Renal pelvis (tissue), 4 donors: ENCODE results near the gene ACP5. TPM values are rescaled to one million over a fixed set of nuclear protein-coding genes. Genes with fewer than 3 reads are reported as not detected.
A peak's percentile ranks its signal among the peaks of the same experiment; 100 is the strongest.

Experiments
- DNase-seq: peaks from one replicate; pipeline ENCODE4 v3.0.0-alpha.2; 2013
- polyA plus RNA-seq, 3 donors: library from polyadenylated mRNA; unstranded; fragments of 120-200 nt; gene quantifications; one replicate each; pipeline ENCODE4 v1.2.1, GENCODE V29; 2013; ENCODE audit not compliant: insufficient read length in 3 of 3

The ACP5 gene
- polyA plus RNA-seq, 3 donors = 12.8 to 14.9 (median 13.4) TPM

DNA sequence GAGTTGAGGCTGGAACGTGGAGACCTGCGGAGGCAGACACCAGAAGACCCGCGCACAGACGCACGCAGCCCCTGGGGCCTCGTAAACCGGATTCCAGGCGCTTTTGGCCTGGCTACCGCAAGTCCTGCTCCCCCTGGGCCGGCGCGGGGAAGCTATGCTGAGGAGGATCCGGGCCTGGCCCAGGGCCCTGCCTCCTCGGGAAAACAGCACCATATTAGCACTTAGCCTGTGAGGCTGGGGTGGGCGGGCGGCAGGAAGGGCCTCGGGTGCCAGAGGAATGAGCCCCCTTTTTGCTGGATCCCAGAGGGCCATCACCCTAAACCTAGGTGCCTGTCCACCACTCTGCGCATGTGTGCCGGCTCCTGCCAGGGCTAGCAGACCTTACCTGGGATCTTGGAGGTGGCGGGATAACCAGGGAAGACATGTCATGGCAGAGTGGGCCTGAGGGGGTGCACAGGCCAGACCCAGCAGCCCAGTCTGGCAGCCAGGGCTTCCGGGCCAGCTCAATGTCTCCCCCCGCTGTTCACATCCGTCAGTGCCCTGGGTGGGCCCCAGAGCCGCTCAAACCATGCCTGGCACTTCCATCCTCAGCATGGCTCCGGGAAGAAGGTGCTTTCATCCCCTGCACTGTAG is 25.7 kb downstream of the ACP5 start:
- no peak for DNase-seq

DNA sequence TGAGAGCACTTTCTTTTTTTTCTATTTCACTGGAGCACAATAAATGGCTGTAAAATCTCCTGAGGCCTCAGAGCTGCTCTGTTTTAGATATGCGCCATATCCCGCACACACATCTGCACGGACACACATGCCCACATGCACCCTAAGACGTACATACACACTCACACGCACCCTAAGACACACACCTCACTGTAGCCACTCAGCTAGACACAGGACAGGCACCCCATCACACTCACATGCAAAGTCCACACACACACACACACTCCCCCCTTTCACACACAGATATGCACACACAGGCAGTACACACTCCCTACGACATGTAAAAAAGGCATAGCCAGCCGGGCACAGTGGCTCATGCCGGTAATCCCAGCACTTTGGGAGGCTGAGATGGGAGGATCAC is 27.2 kb downstream of the ACP5 start:
- DNase-seq = no peak

DNA sequence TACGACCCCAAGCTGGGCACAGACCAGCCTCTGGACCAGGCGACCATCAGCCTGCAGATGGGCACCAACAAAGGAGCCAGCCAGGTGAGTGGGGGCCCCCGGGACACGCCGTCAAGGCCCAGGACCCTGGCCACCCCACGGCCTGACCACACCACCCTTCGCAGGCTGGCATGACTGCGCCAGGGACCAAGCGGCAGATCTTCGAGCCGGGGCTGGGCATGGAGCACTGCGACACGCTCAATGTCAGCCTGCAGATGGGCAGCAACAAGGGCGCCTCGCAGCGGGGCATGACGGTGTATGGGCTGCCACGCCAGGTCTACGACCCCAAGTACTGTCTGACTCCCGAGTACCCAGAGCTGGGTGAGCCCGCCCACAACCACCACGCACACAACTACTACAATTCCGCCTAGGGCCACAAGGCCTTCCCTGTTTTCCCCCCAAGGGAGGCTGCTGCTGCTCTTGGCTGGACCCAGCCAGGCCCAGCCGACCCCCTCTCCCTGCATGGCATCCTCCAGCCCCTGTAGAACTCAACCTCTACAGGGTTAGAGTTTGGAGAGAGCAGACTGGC is 28.0 kb downstream of the ACP5 start:
- DNase-seq = no peak

DNA sequence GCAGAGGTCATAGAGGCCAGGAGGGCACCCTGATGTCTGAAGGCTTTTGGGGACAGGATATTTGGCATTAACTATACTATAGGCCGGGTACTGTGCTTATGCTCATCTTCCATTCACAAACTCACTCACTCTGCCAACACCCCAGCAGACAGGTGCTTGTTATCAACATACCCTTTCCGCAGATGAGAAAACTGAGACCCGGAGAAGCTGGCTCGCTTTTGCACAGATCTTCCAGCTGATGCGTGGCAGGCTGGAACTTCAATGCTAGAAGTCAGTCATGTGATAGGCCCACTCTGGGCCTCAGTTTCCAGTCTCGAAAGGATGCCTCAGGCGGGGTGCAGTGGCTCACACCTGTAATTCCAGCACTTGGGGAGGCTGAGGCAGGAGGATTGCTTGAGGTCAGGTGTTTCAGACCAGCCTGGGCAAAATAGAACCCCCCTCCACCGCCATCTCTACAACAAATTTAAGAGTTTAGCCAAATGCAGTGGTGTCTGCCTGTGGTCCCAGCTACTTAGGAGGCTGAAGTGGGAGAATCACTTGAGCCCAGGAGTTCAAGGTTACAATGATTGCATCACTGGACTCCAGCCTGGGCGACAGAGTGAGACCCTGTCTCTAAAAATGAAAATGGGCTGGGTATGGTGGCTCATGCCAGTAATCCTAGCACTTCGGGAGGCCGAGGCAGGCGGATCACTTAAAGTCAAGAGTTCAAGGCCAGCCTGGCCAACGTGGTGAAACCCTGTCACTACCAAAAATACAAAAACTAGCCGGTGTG is 29.3 kb downstream of the ACP5 start:
- no peak for DNase-seq

DNA sequence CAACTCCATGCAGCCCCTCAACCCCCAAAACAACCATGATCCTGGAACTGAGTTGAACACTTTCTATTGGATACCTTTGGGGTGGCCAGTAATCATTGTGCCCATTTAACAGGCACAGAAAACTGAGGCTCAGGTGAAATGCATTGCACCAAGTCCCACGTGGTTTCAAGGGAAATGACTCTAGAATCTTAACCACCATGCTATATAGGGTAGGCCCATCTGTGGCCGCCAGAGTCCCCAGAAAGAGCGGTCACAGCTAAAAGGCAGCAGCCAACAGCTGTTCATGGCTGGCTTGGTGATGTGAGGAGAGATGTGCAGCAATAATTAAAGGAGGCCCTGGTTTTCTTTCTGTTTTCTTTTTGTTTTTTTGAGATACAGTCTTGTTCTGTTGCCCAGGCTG is 36.2 kb downstream of the ACP5 start:
- no peak for DNase-seq

DNA sequence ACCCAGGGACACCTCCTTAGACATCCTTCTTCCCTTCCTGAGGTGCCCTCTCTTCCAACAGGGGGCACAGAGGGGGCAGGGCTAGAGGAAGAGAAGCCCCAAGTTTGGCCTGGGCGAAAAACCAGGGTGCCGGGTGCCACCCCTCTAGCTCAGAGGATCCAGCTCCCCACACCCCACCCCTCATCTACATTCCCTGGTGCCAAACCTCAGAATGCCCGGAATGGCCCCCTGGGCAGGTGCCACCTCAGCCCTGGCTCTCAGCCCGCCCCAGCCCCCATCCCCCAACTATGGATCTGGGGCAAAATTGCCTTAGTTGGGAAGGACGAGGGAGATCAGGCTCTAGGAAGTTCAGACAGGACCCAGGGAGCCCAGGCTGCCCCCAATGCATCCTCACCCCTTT is 36.8 kb downstream of the ACP5 start:
- DNase-seq = no peak

DNA sequence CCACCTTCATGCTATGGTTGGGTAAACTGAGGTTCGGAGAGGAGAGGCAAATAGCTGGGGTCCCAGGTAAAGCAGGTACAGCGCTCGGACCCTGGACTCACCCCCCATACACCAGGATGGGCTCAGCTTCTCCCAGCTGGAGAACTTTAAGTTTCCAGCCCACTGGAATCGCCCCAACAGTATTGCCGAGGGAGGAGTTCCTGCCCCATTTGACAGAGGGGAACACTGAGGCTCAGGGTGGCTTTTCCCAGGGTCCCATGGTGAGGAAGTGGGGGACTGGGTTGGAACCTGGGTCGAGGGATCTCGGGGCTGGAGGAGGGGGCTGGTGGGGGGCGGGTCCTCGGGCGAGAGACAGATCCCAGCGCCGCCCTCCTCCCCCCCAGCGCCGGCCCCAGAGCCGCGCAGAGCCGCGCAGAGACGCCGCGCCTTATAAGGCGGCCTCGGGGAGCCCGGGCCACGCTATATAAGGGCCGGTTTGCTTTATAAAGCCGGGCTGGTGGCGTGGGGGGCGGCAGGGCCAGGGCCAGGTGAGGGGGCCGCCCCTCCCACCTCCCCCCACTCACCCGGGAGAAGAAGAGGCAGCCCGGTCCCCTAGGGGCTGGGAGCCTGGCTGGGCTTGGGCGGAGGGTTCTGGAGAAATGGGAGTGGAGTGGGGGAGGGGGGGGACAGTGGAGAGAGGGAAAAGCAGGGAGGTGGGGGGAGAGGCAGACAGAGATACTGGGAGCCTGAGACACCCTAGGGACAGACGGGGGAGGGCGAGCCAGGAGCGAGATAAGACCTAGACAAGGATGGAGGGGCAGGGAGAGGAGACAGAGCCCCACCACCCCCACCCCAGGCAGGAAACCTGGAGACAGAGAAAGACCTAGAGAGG is 37.7 kb downstream of the ACP5 start:
- no peak for DNase-seq

DNA sequence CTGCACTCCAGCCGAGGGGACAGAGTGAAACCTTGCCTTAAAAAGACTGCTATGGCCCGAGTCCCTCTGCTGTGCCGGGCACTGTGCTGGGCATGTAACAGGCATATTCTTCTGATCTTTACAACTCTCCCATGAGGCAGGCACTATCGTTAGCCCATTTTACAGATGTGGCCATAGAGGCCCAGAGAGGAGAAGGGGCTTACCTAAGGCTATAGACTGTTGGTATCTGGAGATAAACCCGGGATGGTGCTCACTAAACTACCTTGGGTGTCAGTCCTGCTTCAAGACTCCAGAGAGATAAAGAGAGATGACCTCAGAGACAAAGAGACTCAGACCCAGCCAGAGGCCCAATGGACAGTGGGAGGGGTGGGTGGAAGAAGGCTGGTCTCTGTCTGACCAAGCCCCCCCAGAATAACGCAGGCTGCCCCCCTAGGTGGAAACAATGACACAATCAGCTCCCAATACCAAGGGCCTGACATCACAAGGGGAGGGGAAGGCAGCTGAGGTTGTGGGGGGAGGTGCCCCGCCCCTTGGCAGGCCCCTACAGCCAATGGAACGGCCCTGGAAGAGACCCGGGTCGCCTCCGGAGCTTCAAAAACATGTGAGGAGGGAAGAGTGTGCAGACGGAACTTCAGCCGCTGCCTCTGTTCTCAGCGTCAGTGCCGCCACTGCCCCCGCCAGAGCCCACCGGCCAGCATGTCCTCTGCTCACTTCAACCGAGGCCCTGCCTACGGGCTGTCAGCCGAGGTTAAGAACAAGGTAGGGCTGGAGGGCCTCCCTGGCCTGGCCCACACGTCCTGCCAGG is 39.0 kb downstream of the ACP5 start, which contains the start of gene CNN1:
TSS of gene CNN1 (plus strand) at position 620 of the 805 bp plus-strand sequence. CDS start at position 697, 77 bp downstream.
- no peak for DNase-seq

DNA sequence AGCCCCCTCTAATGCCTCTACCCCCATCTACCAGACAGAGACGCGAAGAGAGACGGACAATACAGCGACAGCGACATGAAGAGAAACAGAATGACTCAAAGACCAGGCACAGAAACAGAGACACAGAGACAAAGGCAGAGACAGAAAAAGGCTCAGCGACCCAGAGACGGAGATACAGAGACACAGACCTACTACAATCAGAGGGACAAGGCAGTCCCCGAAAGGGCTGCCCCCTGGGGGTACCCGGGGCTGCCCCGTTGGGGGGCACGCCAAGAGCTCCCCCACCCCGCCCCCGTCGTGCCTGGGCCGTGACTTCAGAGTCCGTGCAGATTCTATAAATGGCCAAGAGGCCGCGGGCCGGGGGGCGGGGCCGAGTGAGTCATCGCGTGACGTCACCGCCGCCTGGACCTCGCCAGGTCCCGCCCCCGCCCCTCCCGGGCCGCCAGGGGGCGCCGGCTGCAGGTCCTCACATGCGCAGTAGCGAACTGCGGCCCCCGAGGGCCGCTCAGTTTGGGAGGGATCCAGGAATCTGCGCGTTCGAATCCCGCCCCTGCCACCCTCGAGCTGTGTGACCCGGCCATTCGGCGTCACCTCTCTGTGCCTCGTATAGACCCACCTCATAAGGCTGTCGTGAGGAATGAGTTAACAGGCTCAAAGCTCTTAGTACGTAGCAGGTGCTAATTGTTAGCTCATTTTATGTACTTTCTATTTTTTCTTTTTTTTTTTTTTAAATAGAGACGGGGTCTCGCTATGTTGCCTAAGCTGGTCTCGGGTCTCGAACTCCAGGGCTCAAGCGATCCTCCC is 41.5 kb downstream of the ACP5 start:
- peak; percentile 80 for DNase-seq

DNA sequence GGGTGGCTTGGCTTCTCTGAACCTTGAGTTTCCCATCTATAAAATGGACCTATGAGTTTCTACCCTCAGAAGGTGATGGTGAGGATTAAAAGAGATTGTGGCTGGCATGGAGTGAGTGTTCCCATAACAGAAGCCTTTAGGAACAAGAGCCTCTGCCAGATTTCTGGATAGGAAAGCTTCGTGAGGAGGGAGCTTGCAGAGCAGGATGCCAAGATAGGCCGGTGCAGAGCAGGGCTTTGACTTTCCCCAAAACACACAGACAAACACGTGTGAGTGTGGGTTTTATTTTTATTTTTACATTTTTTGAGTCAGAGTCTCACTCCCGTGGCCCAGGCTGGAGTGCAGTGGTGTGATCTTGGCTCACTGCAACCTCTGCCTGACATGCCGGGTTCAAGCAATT is 42.5 kb downstream of the ACP5 start:
- DNase-seq = no peak

DNA sequence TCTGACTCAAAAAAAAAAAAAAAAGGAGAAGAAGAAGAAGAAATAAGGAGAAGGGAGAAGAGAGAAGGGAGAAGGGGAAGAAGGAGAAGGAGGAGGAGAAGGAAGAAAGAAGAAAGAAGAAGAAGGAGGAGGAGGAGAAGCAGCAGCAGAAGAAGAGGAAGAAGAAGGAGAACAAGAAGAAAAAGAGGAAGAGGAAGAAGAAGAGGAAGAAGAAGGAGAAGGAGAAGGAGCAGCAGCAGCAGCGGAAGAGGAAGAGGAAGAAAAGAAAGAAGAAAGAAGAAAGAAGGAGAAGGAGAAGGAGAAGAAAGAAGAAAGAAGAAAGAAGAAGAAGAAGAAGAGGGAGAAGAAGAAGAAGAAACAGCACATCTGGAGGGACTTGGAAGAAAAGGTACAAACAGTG is 42.9 kb downstream of the ACP5 start:
- no peak for DNase-seq

DNA sequence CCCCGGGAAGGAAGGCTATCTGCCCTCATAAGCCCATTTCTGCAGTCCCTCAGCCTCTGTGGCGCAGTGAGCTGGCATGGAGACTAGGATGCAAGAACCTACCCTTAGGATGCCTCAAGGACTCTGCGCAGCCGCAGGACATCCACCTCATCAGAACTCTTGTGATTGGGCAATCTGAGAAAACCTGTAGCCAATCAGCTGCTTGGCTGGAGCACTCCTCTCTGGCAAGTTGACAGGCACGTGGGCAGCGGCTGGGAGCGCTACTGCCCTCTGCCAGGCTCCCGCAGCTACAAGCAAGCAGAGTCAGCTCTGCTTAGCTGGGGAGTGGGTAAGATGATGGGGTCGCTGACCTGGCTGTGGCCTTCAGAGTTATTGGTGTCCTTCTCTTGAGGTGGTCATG is 47.0 kb downstream of the ACP5 start:
- DNase-seq = peak; percentile 58

DNA sequence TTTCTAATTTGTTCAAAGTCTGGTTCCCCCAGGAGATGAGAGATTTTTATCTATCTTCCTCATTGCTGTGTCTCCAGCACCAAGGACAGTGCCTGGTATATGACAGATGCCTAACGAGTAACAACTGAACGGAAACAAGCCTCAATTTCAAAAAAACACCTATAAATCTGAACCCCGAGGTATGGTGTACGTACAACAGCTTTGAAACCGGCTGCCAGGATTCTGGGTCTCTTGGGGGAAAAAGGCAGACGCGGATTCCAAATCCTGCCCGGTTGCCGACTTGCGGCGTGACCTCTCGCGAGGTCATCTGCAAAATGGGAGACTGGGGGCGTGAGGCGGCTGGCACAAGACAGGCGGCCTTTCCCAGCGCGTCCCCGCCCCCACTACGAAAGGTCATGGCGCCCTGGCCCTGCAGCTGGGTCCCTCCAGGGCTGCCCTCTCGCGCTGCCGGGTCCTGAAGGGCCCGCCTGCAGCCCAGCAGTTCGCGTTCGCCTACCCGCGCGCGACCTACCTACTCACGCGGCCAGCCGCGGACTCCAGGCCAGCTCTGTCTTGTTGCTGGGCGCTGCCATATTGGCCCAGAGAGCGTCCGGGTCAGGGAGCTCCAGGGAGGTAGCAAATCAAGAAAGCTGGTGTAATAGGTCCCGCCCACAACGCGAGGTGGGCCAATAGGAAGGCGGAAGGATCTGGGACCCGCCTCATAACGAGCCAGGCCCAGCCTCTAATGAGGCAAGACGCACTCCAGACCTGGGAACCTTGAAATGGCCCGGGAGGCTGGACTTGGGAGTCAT is 48.7 kb downstream of the ACP5 start, which contains the start of gene ECSIT:
TSS of gene ECSIT (minus strand) at position 584 of the 791 bp plus-strand sequence. CDS start 9,964 bp downstream, outside the sequence.
- peak; percentile 98 for DNase-seq

Other genes starting within 250 kb of the ACP5 start
- 10 to 100 TPM; 16.8 to 18.1 (median 17.3) TPM for gene RAB3D, start 238.0 kb downstream of the ACP5 start, polyA plus RNA-seq
- gene TMEM205, start 231.4 kb downstream of the ACP5 start, polyA plus RNA-seq = 100 to 1,000 TPM; 144 to 158 (median 156) TPM
- gene CCDC159, start 231.1 kb downstream of the ACP5 start, polyA plus RNA-seq = 10 to 100 TPM; 25.6 to 38.3 (median 33.2) TPM
- gene PLPPR2, start 222.2 kb downstream of the ACP5 start, polyA plus RNA-seq = 10 to 100 TPM; 13.6 to 16.0 (median 15.9) TPM
- 1 to 10 TPM; 3.8 to 4.1 (median 3.8) TPM for gene SWSAP1, start 203.0 kb downstream of the ACP5 start, polyA plus RNA-seq
- gene EPOR, start 193.3 kb downstream of the ACP5 start, polyA plus RNA-seq = 10 to 100 TPM; 23.7 to 39.3 (median 36.7) TPM
- 100 to 1,000 TPM in 2 of 3 donors, 10 to 100 TPM in 1; 67.6 to 137 (median 119) TPM for gene RGL3, start 158.3 kb downstream of the ACP5 start, polyA plus RNA-seq
- 1 to 10 TPM; 2.0 to 2.3 (median 2.1) TPM for gene ODAD3, start 142.5 kb downstream of the ACP5 start, polyA plus RNA-seq
- 100 to 1,000 TPM; 325 to 395 (median 363) TPM for gene PRKCSH, start 142.0 kb downstream of the ACP5 start, polyA plus RNA-seq
- gene ELAVL3, start 96.6 kb downstream of the ACP5 start, polyA plus RNA-seq = under 1 TPM; 0.12 to 0.47 (median 0.34) TPM
- 10 to 100 TPM; 10.4 to 11.2 (median 11.0) TPM for gene ZNF653, start 71.8 kb downstream of the ACP5 start, polyA plus RNA-seq
- 10 to 100 TPM; 41.8 to 49.0 (median 46.3) TPM for gene ECSIT, start 48.5 kb downstream of the ACP5 start, polyA plus RNA-seq
- gene CNN1, start 38.8 kb downstream of the ACP5 start, polyA plus RNA-seq = 1 to 10 TPM; 3.3 to 4.7 (median 4.5) TPM
- 10 to 100 TPM; 54.3 to 58.0 (median 57.1) TPM for gene ELOF1, start 18.4 kb downstream of the ACP5 start, polyA plus RNA-seq
- 10 to 100 TPM; 39.3 to 43.3 (median 40.8) TPM for gene ZNF627, start 19.8 kb upstream of the ACP5 start, polyA plus RNA-seq
- 10 to 100 TPM; 10.9 to 11.8 (median 11.0) TPM for gene ZNF823, start 161.3 kb upstream of the ACP5 start, polyA plus RNA-seq
- 10 to 100 TPM; 14.2 to 16.9 (median 14.8) TPM for gene ZNF441, start 189.4 kb upstream of the ACP5 start, polyA plus RNA-seq
- gene ZNF491, start 220.9 kb upstream of the ACP5 start, polyA plus RNA-seq = 1 to 10 TPM; 2.9 to 5.6 (median 5.1) TPM
- 10 to 100 TPM; 11.6 to 25.8 (median 20.8) TPM for gene ZNF440, start 236.6 kb upstream of the ACP5 start, polyA plus RNA-seq